Fibroblast of pulmonary artery (primary cell): ENCODE measurements around the gene RPS14.

ENCODE experiments used
- DNase-seq: peaks from one replicate; pipeline ENCODE4 v3.0.0-alpha.2; 2010; ENCODE audit warnings: low read depth
- H3K4me3 ChIP-seq: replicated peaks from 2 replicates; pipeline ENCODE4 v1.5.1; 2011; ENCODE audit warnings: low read depth, mild to moderate bottlenecking, control low read depth, low read length, moderate library complexity
- CTCF ChIP-seq: IDR thresholded peaks from 2 replicates; pipeline ENCODE4 v1.5.1; 2011; ENCODE audit warnings: mild to moderate bottlenecking, control low read depth, low read length, inconsistent platforms; ENCODE audit errors: missing control alignments

The RPS14 gene

GRCh38 chr5:150452914-150453313, 3.4 kb upstream of the RPS14 start:
- no peak for TF ChIP-seq CTCF
- H3K4me3 ChIP-seq = no peak overlapping the region
- no peak for DNase-seq

- H3K4me3 ChIP-seq = no peak overlapping the region
- DNase-seq = no peak
- no peak for TF ChIP-seq CTCF
Observed at GRCh38 chr5:150451594-150451993, 2.1 kb upstream of the RPS14 start.

- no peak for TF ChIP-seq CTCF
- DNase-seq = no peak
- H3K4me3 ChIP-seq = peak overlapping the region; percentile 96
Observed at GRCh38 chr5:150448952-150449516, 505 bp downstream of the RPS14 start.

GRCh38 chr5:150448334-150448733, 1.2 kb downstream of the RPS14 start:
- DNase-seq = no peak
- peak overlapping the region; percentile 96 for H3K4me3 ChIP-seq
- no peak for TF ChIP-seq CTCF

- no peak for TF ChIP-seq CTCF
- no peak for DNase-seq
- H3K4me3 ChIP-seq = no peak overlapping the region
Observed at GRCh38 chr5:150447188-150447587, 2.4 kb downstream of the RPS14 start.

GRCh38 chr5:150446583-150446982, 3.0 kb downstream of the RPS14 start:
- H3K4me3 ChIP-seq = no peak overlapping the region
- no peak for TF ChIP-seq CTCF
- DNase-seq = no peak

- no peak overlapping the region for H3K4me3 ChIP-seq
- TF ChIP-seq CTCF = no peak
Observed at GRCh38 chr5:150446088-150446487, 3.5 kb downstream of the RPS14 start.

More at GRCh38 chr5:150446088-150446487, 3.5 kb downstream of the RPS14 start:
- DNase-seq = no peak
